Measurements from ENCODE around the gene EFNA3.
"Not testable (repeated sequence)": the region's sequence is repeated elsewhere in the genome, so short reads cannot be mapped to it uniquely, and the experiment has no call there.

EFNA3 gene

DNA sequence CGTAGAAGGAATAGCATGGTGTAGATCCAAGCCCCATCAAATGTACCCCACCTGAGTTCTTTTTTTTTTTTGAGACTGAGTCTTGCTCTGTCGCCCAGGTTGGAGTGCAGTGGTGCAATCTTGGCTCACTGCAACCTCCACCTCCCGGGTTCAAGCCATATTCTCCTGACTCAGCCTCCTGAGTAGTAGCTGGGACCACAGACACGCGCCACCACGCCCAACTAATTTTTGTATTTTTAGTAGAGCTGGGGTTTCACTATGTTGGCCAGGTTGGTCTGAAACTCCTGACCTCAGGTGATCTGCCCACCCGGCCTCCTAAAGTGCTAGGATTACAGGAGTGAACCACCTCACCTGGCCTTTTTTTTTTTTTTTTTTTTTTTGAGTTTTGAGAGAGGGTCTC, 39.5 kb downstream of the EFNA3 start:
- DNase-seq: not testable (repeated sequence)

DNA sequence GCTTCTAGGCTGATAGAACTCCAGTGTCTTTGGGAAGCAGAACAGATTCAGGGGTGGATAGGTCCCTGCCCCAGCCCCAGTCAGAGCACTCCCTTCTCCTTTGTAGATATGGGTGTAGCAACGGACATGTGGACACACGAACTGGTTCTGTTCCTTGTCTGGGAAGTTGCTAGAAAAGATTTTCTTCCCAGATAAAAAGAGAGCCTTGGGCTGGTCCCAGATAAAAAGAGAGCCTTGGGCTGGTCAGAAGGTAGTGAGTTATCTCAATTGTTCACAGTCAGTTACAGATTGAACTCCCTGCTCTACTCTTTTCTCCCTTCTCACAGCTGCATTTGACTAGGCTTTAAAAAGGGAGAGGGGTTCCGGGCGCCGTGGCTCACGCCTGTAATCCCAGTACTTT, 41.6 kb downstream of the EFNA3 start:
- no peak for DNase-seq

DNA sequence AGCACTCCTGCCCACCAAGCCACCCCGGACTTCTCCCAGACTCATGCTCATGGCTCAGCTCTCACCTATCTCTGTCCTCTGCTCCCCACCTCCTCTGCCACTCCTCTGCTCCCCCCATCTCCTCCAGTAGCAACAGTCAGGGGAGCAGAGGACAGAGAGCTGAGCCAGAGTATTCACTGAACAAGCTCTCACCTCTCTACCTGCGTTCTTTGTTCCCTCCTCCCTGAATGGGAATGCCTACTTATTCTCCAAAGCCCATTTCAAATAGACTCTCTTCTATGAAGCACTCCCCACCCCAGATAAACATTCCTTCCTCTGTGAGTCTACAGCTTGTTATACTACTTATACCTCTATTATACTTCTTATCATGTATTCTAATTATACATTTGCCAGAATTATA, 42.6 kb downstream of the EFNA3 start:
- no peak for DNase-seq

DNA sequence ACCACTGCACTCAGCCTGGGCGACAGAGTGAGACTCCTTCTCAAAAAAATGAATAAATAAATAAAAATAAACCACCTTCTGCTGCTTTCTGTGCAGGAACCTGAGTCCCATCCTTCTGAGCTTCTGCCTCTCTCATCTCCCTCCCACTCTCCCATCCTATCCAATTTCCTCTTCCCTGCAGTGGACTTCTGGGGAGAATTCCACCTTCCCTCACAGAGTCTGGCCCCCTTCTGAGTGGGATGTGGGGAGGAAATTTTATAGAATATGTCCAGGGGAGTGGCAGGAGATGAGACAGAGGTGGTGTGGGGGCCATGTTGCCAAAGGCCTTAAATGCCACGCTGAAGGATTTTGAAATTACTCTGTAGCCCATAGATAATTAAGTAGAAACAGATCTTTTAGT, 43.7 kb downstream of the EFNA3 start:
- no peak for DNase-seq

DNA sequence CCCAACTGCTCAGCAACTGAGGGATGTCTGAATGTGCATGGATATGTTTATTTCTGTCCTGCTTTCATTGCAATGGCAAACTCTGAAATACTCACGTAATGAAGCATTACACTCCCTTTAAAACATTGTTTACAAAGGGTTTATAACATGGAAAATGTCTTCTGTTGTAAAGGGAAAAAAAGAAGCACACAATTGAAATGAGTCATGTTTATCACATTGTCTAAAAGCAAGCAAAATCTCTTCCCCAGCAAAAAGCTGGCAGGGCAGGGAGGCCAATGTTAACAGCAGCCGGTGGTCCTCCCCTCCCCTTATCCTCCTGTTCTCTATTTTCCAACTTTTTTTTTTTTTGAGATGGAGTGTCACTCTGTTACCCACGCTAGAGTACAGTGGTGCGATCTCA, 45.2 kb downstream of the EFNA3 start:
- DNase-seq: no peak

DNA sequence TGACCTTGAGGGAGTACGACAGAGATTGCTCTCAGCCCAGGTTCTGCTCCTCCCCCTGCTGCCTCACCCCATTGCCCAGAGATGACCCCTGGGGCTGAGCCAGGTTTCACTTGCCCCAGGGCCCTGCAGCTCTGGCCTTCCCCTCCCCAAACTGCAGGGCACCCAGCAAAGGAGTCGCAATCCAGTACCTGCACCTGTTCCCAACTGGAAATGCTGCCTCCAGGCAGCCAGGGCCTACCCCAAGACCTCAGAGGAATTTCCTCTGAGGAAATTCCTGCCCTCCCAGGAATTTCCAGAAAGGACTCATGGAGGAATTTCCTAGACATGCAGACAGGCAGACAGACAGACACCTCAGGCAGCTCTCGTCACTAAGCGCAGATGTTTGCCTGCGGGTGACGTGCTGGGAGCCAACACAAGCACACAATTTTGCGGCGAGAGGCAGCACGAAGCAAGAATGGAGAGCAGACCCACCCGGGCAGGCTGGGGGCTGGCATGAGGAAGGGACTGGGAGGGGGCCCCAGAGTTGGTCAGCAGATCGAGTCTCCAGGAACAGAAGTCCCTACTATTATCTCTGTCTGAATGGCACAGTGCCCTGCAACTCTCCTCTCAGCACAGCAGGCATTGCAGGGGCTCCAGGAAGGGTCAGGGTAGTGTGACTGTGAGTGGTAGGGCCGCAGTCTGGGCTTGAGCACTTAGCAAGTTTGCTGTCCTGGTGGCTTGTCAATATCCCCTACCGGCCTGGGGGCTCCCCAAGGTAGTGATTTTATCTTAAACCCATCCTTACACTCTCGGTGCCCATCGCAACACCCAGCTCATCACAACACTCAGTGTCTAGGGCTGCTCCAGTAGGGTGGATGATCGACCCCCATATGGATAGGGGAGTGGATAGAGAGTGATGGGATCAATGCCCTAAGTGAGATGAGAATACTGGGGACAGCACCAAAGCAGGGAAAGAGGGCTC, 46.1 kb downstream of the EFNA3 start:
- DNase-seq: peak; percentile 29

DNA sequence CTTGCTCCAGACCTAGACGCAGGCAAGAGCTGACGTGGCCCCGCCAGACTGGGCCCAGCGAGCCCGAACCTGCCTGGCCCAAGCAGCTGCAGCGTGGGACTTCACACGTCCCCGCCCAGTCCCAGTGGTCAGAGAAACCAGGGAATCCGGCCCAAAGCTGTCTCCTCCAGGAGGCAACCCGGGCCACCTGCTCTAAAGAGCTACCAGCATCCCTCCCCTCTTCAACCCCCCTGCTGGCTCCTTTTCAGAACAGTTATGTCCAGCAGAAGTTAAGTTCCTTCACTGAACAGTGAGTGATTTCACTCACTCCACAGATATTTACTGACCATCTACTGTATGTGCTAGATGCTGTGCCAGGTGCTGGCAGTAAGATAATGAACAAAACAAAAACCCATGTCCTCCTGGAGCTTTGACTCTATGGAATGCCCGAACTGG, 46.9 kb downstream of the EFNA3 start:
- DNase-seq: no peak

DNA sequence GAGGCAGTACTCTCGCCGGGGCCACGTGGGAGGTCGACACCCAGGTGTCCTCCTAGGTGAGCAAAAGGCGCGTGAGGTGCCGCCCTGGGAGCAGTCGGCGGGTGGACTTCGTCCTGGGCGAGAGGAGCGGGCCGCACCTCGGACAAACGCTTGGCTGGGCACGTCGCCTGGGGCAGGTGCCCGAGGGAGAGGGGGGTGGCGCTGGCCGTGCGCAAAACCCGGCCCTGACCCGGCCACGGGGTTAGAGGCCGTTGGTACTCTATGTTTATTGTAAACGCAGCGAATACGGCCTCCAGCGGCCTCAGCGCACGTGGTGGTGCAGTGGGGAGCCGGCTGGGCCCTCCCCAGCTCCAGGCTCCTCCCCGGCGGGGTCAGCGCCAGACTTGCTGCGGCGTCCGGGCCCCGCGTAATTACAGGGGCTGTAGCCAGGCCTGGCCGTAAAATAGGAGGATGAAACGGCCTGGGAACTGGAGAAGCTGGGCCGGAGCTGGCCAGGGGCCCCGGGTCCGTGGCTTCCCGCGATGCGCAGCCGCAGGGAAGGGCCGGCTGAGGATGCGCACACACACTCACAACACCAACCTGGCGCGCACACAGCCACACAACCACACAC, 47.4 kb downstream of the EFNA3 start:
- DNase-seq: no peak

DNA sequence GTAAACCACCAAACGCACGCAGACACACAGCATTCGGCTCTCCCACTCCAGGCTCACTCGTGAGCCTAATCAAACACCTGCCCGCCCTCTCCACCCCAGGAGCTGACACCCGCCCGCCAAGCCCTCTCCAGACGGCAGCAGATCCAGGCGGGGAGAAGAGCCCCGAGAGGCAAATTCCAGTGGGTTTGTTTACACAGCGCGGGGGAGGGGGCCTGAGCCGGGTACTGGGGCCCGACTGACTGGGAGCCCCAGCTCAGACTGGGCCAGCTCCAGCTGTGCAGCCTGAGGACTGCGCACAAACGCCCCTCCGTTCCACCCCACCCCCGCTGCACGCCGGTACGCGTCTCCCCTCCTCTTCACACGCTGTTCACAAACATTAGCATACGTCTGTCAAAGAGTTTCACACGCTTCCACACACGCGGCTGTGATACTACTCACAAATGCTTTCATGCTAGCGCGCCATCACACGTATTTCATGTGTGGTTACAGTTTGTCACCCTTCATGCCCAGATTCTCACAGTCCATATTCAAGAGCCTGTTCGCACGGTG, 48.0 kb downstream of the EFNA3 start:
- DNase-seq: peak; percentile 74

DNA sequence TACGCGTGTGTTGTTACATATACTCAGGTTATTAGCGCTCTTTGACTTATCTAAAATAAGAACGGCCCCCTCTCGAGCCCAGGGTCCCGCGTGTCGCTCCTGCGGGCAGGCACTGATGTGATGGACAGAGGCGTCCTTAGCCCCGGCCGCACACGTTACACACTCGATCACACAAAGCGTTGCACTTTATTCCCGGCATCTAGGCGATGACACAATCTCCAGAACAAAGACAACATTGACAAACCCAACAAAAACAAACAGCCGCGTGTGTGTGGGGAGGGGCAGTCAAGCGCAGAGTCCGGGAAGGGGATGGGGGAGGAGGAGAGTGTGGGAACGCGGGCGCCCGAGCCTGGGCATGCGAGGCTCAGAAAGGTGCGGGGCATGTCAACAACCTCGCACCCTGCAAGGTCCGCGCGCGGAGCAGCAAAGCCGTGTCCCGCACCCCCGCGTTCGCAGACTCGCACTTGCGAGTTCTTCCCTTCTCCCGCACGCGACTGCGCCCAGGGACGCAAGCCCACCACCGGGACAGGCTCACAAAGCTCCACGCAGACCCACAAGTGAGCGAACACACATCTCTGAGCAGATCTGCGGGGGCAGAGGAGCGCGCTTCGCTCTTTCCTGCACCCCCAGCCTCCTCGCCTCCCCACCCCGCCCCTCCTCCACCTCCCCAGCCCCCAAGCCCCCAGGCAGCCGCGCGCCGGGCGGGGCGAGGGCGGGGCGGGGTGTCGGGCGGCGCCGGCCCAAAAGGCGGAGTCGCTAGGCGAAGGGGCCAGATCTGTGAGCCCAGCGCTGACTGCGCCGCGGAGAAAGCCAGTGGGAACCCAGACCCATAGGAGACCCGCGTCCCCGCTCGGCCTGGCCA, 48.7 kb downstream of the EFNA3 start, which contains the start of gene EFNA1:
Gene EFNA1 (plus strand): TSS at position 772 of the 862 bp plus-strand sequence. CDS start 102 bp downstream, outside the sequence.
- DNase-seq: peak; percentile 81

DNA sequence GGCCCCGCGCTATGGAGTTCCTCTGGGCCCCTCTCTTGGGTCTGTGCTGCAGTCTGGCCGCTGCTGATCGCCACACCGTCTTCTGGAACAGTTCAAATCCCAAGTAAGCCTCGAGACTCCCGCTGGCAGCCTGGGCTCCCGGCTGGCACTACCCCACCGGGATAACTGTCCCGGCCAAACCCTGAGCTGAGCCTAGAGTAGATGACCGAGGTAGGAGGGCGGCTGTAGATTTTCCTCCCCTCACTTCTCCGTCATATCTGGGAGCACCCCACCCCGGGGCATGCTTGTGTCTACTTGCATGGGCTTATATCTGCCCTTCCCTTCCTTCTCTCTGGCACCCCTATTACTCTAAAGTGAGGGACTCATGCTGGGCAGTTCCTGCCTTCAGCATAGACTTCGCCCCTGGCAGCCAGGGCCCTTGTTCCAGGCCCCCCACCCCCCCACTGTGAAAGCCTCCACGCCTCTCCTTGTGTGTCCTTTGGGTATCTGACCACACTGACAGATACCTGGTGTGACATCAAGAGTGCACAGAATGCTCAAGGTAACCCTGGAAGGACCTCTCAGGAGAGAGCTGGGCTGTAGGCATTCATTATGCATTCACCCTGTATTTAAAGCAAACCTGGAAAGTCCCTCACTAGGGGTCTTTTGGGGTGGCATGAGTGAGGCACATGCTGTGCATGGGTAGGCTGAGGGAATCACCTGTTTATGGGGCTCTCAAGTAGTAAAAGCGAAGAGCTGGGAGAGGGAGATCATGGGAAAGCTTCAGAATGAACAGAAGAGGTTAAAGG, 49.5 kb downstream of the EFNA3 start:
- no peak for DNase-seq

DNA sequence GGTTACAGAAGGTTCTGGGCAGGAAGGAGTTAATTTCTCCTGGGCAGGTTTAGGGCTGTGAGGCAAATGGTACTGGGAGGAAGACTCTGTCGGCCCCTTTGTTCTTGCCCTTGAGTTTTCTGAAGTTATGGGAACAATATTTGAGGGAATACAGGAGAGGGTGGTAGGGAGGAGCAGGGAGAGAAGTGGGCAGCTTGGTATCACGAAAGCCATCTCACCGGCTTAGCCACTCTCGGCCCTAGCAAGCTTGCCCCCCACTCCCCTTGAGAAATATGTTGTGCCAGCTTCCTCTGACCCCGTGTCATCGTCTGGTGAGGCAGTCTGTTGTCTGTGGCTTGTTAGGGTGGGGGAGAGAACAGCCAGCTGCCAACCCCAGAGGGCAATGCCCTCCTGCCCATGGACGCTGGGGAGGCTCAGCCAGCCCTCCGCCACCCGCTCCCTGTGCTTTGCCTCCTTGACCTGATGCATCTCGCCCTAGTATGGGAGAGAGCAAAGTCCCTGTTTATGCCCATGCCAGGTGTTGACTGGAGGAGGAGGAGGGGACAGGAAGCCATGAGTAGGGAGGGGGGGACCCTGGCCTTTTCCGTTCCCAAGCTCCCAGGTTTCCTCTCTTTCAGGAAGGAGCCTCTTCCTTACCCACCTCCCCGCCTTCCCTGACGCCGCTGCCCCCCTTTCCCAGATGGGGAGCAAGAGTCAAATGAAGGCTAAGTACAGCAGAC, 50.3 kb downstream of the EFNA3 start:
- no peak for DNase-seq

DNA sequence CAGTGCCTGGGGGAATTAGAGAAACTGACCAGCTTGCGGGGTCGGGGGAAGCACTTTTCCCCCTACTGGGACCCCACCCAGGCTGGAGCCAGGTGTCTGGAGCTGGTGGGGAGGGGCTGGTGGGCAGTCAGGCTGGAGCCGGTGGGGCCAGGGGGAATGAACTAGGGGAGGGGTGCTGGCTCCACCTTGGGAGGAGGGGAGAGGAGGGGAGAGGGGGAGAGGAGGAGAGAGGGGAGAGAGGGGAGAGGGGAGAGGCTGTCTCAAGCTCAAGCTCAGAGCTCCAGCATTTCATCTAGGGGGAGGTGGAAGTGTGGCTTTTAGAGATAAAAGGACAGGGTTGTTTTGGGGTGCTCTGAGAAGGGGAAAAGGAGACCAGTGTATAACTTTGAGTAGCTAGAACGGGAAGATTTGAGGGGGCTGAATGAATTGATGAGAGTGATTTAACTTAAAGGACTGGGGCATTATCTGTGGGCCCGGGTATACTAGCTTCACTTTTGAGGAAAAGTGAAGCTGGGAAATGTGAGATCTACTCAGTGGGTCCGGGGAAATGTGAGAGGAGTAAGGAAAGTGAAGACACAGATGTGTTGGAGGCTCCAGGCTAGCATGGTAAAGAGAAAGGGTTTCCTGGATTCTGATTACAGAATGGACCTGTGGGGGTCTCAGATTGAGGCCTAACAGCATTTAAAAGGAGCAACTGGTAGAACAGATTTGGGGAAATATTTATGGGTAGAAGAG, 51.8 kb downstream of the EFNA3 start:
- DNase-seq: no peak

DNA sequence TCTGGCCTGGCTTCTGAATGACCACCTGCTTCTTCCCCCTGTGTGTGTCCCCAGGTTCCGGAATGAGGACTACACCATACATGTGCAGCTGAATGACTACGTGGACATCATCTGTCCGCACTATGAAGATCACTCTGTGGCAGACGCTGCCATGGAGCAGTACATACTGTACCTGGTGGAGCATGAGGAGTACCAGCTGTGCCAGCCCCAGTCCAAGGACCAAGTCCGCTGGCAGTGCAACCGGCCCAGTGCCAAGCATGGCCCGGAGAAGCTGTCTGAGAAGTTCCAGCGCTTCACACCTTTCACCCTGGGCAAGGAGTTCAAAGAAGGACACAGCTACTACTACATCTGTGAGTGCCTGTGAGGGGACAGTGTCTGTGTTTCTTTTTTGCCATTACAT, 52.6 kb downstream of the EFNA3 start:
- no peak for DNase-seq

DNA sequence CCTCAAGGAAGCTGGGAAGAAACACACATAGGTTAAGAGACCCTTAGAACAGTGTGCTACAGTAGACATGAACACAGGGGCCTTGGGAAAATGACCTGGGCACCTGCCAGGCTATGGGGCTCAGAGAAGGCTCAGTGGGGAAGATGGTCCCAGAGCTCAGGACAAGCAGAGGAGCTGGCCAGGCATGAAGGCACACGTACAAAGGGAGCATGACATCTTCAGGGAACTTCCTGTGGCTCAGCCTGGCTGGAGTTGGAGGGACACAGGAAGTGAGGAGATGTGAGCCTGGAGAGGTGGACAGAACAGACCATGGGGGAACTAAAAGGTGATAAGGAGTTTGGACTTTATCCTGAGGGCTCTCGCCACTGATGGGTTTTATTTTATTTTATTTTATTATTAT, 53.2 kb downstream of the EFNA3 start:
- DNase-seq: no peak

DNA sequence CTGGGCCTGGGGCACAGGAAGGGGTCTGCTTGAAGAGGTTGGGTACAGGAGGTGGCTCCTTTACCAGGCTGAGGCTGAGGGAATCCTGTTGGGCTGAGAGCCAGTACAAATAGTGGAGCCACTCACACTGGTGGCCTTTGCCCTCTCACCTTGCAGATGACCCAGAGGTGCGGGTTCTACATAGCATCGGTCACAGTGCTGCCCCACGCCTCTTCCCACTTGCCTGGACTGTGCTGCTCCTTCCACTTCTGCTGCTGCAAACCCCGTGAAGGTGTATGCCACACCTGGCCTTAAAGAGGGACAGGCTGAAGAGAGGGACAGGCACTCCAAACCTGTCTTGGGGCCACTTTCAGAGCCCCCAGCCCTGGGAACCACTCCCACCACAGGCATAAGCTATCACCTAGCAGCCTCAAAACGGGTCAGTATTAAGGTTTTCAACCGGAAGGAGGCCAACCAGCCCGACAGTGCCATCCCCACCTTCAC, 55.2 kb downstream of the EFNA3 start:
- no peak for DNase-seq

DNA sequence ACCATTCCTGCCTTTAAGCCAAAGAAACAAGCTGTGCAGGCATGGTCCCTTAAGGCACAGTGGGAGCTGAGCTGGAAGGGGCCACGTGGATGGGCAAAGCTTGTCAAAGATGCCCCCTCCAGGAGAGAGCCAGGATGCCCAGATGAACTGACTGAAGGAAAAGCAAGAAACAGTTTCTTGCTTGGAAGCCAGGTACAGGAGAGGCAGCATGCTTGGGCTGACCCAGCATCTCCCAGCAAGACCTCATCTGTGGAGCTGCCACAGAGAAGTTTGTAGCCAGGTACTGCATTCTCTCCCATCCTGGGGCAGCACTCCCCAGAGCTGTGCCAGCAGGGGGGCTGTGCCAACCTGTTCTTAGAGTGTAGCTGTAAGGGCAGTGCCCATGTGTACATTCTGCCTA, 55.7 kb downstream of the EFNA3 start:
- no peak for DNase-seq

DNA sequence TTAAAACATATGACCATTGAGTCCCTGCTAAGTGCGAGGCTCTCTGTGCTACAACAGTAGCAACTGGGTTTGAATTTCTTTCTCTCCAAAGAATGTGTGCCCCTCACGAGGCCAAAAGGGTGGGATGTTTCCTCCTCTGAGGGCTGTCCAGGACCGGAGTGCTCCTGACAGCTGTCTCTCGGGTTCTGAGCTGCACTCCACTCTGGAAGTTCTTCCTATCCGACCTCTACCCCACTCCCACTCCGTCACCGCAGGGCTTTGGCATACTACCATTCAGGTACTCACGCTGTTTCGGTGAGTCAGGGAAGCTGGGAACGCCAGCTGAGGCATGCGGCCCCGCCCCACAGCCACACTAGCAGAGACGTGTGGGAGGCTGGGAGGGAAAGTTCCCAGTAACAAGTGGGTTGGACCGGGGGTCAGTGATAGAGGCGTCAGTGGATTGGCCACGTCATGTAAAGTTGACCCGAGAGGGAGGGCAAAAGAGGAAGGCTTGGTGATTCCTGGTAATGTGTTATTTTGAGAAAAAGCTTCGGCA, 56.3 kb downstream of the EFNA3 start:
- DNase-seq: peak; percentile 98

DNA sequence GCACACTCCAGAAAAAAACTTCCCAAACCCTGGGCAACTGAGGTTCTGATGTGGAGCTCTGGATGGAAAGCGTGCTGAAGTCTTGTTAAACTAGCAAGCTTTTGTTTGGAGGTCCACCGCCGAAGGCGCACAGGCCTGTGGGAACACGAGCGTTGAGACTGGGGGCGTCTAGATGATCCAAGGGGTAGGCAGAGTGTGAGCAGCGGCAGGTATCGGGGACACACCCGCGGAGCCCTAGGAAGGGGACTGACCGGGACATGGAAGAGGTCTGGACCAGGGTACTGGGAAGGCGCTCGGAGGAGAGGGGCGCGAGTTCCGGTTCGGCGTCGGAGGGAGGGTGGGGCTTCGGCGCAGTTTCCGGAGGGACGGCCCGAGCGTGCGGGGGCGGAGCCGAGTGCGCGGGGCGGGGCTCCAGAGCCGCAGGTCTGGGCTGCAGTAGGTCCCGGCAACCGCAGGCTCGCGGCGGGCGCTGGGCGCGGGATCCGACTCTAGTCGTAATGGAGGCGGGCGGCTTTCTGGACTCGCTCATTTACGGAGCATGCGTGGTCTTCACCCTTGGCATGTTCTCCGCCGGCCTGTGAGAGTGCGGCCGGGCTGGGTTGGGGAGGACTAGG, 56.9 kb downstream of the EFNA3 start, which contains the start of gene SLC50A1:
Gene SLC50A1 (plus strand): TSS at position 438 of the 614 bp plus-strand sequence. CDS start 60 bp downstream, at position 498.
- DNase-seq: peak; percentile 82

DNA sequence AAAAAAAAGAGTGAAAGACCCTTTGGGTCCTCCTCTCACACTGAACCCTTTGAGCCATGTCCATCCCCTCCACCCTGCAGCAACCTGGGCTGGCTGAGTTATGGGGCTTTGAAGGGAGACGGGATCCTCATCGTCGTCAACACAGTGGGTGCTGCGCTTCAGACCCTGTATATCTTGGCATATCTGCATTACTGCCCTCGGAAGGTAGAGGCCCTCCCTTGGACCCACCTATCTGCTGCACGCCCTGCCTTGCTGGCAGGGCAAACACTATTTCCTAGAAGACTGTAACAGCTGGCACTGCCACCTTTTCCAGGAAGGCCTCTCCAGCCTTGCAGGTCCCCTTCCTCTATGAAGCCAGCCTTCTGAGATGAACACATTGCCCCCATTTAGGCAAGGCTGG, 58.1 kb downstream of the EFNA3 start:
- DNase-seq: no peak

Measured in kidney glomerular epithelial cell (primary cell).